Fibroblast of lung (primary cell): ENCODE measurements around the gene CFAP53. TPM values are rescaled to one million over a fixed set of nuclear protein-coding genes. Genes with fewer than 3 reads are reported as not detected.

Experiments used
- DNase-seq, 2 donors: peaks; one replicate each; pipeline versions ENCODE4 v3.0.0 to v3.0.0-alpha.2; 2010; ENCODE audit warnings: low read depth in 2 of 2
- H2AFZ ChIP-seq: 2 replicates; pipeline ENCODE4 v1.5.1; 2012; ENCODE audit warnings: low read length, control low read depth, inconsistent platforms
- H3K27ac ChIP-seq: 2 replicates; pipeline ENCODE4 v1.5.1; 2011; ENCODE audit warnings: low read length, control low read depth; ENCODE audit not compliant: insufficient read depth
- H3K27me3 ChIP-seq: 2 replicates; pipeline ENCODE4 v1.5.1; 2011; ENCODE audit warnings: mild to moderate bottlenecking, low read length; ENCODE audit not compliant: control insufficient read depth, insufficient read depth
- H3K36me3 ChIP-seq: 2 replicates; pipeline ENCODE4 v1.5.1; 2011; ENCODE audit warnings: low read length; ENCODE audit not compliant: control insufficient read depth, insufficient read depth
- H3K4me1 ChIP-seq: 2 replicates; pipeline ENCODE4 v1.5.1; 2011; ENCODE audit warnings: low read length; ENCODE audit not compliant: control insufficient read depth, insufficient read depth; ENCODE audit errors: extremely low read depth
- H3K4me2 ChIP-seq: 2 replicates; pipeline ENCODE4 v1.5.1; 2011; ENCODE audit warnings: low read length, control low read depth; ENCODE audit not compliant: insufficient read depth; ENCODE audit errors: extremely low read depth
- H3K4me3 ChIP-seq, 4 experiments: fragments of 200-600 bp in 1 of 4; sonication (generic) in 1 of 4; replicated peaks in 1 of 4; 2 replicates each; pipeline ENCODE4 v1.5.1; 2011 to 2016; ENCODE audit warnings: low read length in 4 of 4, low read depth in 3 of 4, mild to moderate bottlenecking in 3 of 4, control low read depth in 2 of 4, inconsistent platforms in 1 of 4, mixed read lengths in 1 of 4; ENCODE audit not compliant: insufficient read depth in 1 of 4; ENCODE audit errors: control extremely low read depth in 1 of 4
- H3K79me2 ChIP-seq: 2 replicates; pipeline ENCODE4 v1.5.1; 2012; ENCODE audit warnings: mild to moderate bottlenecking, low read length, inconsistent platforms; ENCODE audit not compliant: control insufficient read depth, insufficient read depth
- H3K9ac ChIP-seq: 2 replicates; pipeline ENCODE4 v1.5.1; 2011; ENCODE audit warnings: mild to moderate bottlenecking, low read length, control low read depth; ENCODE audit not compliant: insufficient read depth
- H3K9me3 ChIP-seq: 2 replicates; pipeline ENCODE4 v1.5.1; 2012; ENCODE audit warnings: low read depth, low read length; ENCODE audit not compliant: control insufficient read depth, insufficient read depth
- H4K20me1 ChIP-seq: 2 replicates; pipeline ENCODE4 v1.5.1; 2011; ENCODE audit warnings: low read length; ENCODE audit not compliant: control insufficient read depth, insufficient read depth; ENCODE audit errors: extremely low read depth
- CTCF ChIP-seq, 2 donors: IDR thresholded peaks in 1 of 2; conservative IDR thresholded peaks in 1 of 2; 1 replicate in 1 of 2; 2 replicates in 1 of 2; pipeline ENCODE4 v1.5.1; 2011 to 2012; ENCODE audit warnings: low read length in 2 of 2, control low read depth in 1 of 2, inconsistent platforms in 1 of 2, low read depth in 1 of 2, mild to moderate bottlenecking in 1 of 2
- EZH2 ChIP-seq: IDR thresholded peaks from 2 replicates; pipeline ENCODE4 v1.5.1; 2012; ENCODE audit warnings: low read length, control low read depth, mild to moderate bottlenecking; ENCODE audit errors: missing control alignments
- polyA plus RNA-seq, 2 donors: library from polyadenylated mRNA; depleted of rRNA in 1 of 2; stranded (reverse) in 1 of 2; unstranded in 1 of 2; fragments of >200 nt; gene quantifications; 2 replicates each; pipeline ENCODE4 v1.2.1, GENCODE V29; 2011 to 2012; ENCODE audit warnings: missing spikeins in 1 of 2
- total RNA-seq: library from RNA; depleted of rRNA; stranded (reverse); fragments of >200 nt; gene quantifications from 2 replicates; pipeline ENCODE4 v1.2.1, GENCODE V29; 2014

CFAP53 gene
- total and polyA plus RNA-seq, 2 donors (not counting 1 experiment from before 2014, with no cell fraction given): 0.11 to 0.99 TPM

GRCh38 chr18:50186385-50186784, 79.9 kb downstream of the CFAP53 start:
- H3K9me3 ChIP-seq: no peaks in the 10 kb centered on the region
- no peaks in the 10 kb centered on the region for H3K36me3 ChIP-seq
- no peaks in the 10 kb centered on the region for H4K20me1 ChIP-seq
- no peak overlapping the region for H3K9ac ChIP-seq
- no peaks in the 10 kb centered on the region for H3K4me1 ChIP-seq
- H3K27me3 ChIP-seq: no peaks in the 10 kb centered on the region
- no peak overlapping the region for H2AFZ ChIP-seq
- H3K4me3 ChIP-seq: no peak overlapping the region
- H3K4me2 ChIP-seq: no peak overlapping the region
- no peak for DNase-seq
- H3K27ac ChIP-seq: no peak overlapping the region
- no peaks in the 10 kb centered on the region for H3K79me2 ChIP-seq
- TF ChIP-seq EZH2 (no peak), CTCF (conservative IDR thresholded peaks at IDR 0.05 in 1 of 2, IDR thresholded peaks at IDR 0.05 in 1 of 2; ENCODE audit: low read depth in 1 of 2, low read length in 2 of 2) (no peak)

DNA sequence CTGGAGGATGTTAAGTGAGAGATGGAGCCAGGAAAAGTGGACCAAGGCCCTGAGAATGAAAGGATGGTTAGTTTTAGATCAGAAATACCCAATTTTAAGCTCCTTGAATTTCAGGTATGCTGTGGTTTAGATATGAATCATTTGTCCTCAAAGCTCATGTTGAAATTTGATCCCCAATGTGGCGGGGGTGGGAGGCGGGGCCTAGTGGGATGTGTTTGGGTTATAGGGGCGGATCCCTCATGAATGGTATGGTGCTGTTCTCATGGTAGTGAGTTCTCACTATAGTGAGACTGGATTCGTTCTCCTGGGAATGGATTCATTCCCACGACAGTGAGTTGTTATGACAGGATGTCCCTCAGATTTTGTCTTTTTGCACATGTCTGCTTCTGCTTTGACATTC, 82.7 kb downstream of the CFAP53 start:
- Histone ChIP-seq H3K27me3 (no peaks in the 10 kb centered on the region), H3K36me3 (no peaks in the 10 kb centered on the region), H3K9ac (no peak overlapping the region), H3K79me2 (no peaks in the 10 kb centered on the region), H2AFZ (no peak overlapping the region), H3K9me3 (no peaks in the 10 kb centered on the region), H3K4me1 (no peaks in the 10 kb centered on the region), H4K20me1 (no peaks in the 10 kb centered on the region), H3K4me3 (no peak overlapping the region), H3K27ac (no peak overlapping the region), H3K4me2 (no peak overlapping the region)
- TF ChIP-seq CTCF (conservative IDR thresholded peaks at IDR 0.05 in 1 of 2, IDR thresholded peaks at IDR 0.05 in 1 of 2; ENCODE audit: low read depth in 1 of 2, low read length in 2 of 2): no peak
- TF ChIP-seq EZH2: no peak
- DNase-seq: peak; percentile 5 to 83

DNA sequence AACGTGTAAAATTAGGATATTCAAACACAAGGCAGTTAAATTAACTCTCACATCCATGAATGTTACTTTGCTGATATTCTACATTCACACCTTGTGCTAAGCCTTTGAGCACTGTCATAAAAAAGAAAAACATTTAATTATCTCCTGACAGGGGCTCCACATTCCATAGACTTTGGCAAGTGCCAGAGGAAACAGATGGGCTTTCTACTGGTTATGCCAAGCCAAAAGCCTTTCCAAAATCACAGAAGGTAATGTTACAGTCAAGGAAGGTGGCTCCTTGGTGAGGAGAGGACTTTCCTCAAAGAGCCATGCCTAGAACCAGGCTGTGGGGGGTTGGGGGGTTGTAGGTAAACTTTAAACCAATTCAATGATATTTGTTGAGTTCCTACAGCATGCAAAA, 83.8 kb downstream of the CFAP53 start:
- no peak overlapping the region for H3K4me2 ChIP-seq
- no peaks in the 10 kb centered on the region for H3K9me3 ChIP-seq
- no peaks in the 10 kb centered on the region for H3K36me3 ChIP-seq
- H4K20me1 ChIP-seq: no peaks in the 10 kb centered on the region
- H3K27ac ChIP-seq: no peak overlapping the region
- no peaks in the 10 kb centered on the region for H3K27me3 ChIP-seq
- H3K4me1 ChIP-seq: no peaks in the 10 kb centered on the region
- no peak overlapping the region for H3K9ac ChIP-seq
- no peak for DNase-seq
- no peak for TF ChIP-seq EZH2
- TF ChIP-seq CTCF (conservative IDR thresholded peaks at IDR 0.05 in 1 of 2, IDR thresholded peaks at IDR 0.05 in 1 of 2; ENCODE audit: low read depth in 1 of 2, low read length in 2 of 2): no peak
- H3K79me2 ChIP-seq: no peaks in the 10 kb centered on the region
- no peak overlapping the region for H2AFZ ChIP-seq
- H3K4me3 ChIP-seq: no peak overlapping the region
